Hindlimb muscle (tissue), 1 donor: ENCODE results near the gene SF1. TPM values are rescaled to one million over a fixed set of nuclear protein-coding genes. Genes with fewer than 3 reads are reported as not detected.
A peak's percentile ranks its signal among the peaks of the same experiment; 100 is the strongest.

Experiments used
- DNase-seq: peaks from one replicate; pipeline ENCODE4 v3.0.0-alpha.2; 2013
- polyA plus RNA-seq: library from polyadenylated mRNA; unstranded; fragments of 120-200 nt; gene quantifications from one replicate; pipeline ENCODE4 v1.2.1, GENCODE V29; 2013; ENCODE audit not compliant: insufficient read length

The SF1 gene
- polyA plus RNA-seq, 1 donor = 248 TPM

DNA sequence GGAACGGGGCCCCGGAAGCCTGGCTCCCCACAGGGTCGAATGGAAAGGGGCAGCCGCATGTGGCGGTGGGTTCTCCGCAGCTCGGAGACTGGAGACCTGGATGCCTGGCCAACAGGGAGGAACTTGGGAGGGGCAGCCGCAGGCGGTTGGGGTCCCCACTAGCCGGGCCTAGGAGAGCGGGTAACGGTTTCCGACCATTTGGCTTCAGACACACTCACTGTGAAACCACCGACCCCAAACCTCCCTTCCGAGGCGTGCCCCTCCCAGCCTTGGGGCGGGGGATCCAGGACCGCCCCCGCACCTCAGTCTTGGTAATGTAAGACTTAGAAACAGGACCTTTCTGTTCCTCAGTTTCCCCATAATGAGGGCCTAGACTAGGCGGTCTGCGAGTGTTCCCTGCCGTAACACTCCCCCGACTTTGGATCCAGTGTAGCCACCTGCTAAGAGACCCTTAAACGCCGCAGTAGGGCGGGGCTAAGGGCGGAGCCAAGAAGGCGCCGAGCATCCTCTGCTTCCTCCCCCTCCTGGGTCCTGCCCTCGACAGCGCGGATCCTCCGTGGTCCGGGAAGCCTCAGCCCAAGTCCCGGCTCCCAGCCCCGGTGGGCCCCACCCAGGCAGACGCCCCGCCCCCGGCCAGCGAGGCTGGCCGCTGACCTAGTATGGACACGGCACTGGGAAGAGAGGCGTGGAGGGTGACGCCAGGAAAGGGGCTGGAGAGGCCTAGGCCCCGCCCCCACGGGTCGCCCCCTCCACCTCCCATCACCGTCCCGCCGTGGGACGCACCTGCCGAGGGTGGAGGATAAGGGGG is 32.6 kb downstream of the SF1 start:
- peak; percentile 64 for DNase-seq

DNA sequence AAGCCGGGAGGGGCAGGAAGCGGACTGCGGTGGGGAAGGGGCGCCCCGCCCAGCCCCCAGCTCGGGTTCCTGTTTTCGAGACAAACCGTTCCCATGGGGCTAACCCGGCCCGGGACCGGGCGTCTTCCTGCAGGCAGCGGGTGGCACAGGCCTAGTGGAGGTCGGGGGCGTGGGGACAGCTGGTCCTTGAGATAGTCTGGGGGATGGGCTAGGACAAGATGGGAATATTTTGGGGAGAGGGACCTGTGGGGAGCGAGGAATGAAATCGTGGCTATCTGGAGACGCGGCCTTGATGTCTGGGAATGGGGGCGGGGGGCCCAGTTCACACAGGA is 33.2 kb downstream of the SF1 start:
- no peak for DNase-seq

DNA sequence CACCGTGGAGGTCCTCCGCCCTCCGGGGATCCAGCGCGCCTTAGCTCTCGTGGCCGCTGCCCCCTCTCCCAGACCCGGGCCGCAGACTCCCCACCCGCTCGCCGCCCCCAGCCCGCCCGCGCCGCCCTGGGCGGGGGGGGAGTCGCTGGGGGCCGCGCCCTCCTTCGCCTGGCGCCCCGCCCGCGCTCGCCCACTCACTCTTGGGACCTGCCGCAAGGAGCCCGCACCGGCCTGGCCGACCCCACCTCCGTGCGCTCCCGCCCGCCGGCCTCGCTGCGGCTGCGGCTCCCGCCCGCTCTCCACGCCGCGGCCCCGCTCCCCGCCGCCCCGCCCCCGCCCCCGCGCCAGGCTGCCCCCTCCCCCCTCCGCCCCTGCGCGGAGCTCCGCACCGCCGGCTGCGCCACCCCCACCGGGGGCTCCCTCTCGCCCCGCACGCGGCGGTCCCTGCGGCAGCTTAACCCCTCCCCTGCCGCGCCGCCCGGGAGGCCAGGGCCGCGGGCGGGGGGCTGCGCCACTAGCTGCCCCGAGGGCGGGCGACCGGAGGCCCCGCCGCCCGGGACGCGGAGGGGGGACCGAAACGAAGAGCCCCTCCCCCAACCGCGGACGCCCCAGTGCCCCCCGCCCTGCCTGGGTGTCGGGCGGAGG is 33.7 kb downstream of the SF1 start:
- no peak for DNase-seq

DNA sequence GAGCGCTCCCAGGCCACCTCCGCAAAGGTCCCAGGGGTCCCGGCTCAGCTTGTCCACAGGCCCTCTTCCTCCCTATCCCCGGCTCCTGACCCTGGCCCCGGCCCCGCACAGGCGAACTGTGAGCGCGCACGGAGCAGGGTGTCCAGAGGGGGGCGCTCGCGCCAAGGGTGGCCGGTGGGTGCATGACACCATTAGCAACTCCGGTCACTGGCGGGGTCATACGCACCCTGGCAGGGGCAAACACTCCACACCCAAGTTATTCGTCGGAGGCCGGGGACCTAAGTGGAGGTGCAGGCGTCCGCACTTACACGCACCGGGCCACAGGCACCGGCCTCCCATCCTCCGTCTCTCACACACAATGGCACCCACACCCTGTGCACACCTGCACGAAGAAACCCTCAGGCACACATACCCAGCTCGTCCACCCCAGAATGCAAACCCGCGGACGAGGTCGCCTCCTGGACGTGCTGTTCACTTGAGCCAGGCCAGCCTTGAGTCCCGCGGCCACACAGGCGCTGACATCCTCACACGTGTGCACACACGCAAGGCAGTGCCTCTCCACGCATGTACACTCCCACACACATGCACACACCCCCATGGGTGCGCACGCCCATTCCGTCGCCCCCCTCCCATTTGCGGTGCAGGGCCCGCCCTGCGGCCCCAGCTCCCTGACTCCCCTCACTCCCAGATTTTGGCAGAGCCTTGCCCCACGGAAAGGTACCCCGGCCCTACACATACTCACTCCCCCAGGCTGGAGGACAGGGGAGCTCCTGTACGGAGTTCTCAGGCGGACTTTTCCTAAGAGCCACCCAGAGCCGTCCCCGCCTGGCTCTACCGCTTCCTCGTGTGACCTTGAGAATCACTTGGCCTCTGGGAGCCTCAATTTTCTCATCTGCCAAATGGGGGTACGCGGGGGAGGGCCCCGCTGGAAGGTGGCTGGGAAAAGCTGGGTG is 34.5 kb downstream of the SF1 start, which contains the start of gene RASGRP2:
Gene RASGRP2, minus strand, starts transcription at position 552 of the 953 bp plus-strand sequence. CDS start 1,276 bp downstream, outside the sequence.
- no peak for DNase-seq

DNA sequence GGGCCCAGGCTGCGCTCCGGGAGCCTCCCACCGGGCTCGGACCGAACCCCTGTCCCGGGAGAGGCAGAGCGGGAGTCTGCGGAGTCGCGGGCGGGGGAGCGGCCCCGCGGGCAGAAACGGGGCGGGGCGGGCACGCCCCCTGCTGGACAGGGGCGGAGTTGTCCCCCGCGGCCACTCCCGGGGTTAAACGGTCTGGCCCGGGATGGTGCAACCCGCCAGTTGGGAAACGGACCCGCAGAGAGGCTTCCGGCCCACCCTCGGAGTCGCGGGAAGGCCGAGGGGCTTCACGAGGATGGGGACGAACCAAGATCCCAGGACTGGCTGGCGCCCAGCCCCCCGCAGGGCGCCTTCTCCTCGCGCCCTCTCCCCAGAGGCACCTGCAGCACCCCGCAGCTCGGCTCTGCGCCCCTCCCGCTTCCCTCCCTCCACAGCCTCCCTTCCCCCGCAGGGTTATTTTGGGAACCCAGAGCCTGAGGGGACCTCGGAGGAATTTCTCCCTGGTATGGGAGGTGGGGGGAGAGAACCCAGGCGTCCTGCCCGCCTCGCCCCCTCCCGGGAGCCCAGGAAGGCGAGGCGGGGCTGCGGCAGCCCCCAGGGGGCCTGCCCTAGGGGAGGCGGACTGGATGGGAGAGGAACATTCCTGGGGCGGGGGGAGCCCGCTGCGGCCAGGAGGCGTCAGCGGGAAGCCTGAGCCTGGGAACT is 35.3 kb downstream of the SF1 start:
- no peak for DNase-seq

DNA sequence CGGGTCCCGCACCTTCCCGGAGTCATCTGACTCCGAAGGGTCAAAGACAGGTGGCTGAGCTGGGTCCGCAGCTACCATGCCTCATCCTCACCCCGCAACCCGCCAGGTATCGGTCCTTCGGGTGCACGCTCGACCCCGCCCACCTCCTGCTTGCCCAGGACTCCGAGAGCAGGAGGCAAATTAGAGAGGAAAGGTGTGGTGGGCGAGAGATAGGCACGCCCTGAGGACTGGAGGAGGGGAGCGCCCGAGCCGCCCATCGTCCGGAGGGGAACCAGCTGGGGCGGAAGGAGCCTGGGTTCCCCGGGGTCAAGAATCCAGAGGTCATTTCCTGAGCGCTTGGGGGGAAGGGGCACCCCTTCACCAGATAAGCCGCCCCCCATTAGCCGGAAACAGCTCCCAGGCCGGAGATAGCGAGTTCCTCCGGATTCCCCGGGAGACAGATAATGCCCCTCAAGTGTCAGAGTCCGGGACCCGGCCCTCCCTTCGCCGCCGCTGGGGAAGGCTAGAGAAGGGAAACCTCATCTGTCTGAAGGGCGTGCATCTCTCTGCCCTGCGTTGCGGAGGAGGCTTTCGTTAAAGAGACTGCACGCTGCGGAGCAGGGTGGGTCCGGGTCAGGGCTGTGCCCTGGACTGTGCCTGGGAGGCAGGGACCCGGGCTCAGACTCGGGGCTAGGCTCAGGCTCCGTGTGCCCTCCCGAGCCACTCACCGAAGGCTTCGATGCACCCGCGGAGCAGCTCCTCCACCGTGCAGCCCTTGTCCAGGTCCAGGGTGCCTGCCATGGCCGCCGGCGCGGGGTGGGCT is 36.1 kb downstream of the SF1 start:
- DNase-seq = no peak

DNA sequence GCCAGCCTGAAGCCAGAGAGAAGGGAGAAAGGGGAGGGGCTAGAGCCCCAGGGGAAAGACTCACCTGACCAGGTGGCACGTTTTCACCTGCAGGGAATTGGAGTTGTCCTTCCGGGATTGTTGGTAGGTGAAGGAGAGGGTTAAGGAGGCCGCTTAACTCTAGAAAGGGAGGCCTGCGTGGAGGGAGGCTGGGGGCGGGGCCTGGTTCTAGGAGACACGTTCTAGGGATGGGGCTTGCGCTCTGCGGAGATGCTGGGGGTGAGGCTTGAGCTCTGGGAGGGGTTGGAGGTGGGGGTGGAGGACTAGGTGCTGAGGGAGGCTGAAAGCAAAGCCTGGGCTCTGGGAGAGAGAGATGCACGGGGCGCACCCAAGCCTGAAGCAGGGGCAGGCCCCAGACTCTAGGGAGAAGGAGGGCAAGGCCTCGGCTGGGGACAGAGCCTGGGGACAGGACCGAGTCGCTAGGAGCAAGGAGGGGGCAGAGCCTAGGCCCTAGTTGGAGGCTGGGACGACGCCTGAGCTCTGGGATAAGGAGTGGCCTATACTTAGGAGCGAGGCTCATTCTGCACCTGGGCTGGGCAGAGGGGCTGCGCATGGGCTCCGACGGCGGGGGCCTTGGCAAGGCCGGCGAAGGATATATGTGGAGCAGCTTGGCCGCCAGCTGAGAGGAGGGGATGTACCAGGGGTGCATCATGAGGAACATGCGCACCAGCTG is 36.8 kb downstream of the SF1 start:
- DNase-seq = no peak

DNA sequence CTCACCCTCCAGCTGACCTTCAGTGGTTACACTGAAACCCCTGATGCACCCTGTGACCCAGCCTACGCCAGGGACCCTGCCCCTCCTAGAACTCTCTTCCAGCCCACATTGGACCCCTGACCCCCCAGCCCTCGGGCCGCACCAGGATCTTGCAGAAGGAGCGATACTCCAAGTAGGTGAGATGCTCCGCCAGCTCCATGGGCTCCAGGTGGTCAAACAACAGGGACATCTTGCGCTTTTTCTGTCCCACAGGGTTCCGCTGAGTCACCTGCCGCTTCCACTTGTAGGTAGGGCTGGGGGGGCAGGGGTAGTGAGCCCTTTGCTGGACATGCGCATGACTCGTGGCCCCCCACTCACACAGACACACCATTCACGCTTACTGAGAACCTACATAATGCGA is 38.5 kb downstream of the SF1 start:
- DNase-seq = no peak

DNA sequence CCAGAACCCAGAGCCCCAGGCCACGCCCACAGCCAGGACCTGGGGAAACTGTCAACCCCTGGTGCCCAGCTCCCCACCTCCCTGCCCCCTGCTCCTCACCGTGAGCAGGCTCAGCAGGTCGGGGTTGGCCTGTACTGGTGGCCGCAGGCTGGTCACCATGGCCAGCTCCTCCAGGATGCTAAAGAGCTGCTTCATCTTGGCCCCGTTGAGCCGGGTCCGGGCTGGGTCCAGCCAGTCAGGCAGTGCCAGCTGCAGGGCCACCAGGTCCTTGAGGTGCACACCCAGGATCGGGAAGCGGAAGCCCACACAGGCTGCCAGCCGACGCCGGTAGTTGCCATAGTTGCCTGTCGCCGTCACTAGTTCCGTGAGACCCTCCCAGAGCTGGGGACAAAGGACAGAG is 41.7 kb downstream of the SF1 start:
- no peak for DNase-seq

DNA sequence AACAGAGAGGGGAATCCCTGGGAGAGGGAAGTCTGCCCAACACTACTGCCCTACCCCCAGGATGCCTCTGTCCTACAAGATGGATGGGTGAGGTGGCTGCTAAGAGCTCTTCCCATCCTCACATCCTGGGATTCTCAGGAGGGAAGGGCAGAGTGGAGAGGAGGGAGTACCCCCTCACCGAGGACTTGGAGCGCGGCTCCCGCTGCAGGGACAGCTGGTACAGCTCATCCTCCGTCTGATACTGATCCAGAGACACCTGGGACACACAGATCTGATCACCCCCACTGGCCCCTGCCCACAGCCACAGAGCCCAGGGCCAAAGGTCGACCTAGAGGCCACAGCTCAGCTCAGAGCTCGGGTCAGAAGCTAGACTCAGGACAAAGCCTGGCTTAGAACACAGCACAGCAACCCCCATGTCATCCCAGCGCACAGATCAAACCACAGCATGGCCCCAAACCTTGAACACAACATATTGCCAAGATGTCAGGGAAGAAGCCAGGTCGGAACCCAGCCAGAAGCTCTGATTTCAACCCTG is 42.5 kb downstream of the SF1 start:
- DNase-seq = no peak

DNA sequence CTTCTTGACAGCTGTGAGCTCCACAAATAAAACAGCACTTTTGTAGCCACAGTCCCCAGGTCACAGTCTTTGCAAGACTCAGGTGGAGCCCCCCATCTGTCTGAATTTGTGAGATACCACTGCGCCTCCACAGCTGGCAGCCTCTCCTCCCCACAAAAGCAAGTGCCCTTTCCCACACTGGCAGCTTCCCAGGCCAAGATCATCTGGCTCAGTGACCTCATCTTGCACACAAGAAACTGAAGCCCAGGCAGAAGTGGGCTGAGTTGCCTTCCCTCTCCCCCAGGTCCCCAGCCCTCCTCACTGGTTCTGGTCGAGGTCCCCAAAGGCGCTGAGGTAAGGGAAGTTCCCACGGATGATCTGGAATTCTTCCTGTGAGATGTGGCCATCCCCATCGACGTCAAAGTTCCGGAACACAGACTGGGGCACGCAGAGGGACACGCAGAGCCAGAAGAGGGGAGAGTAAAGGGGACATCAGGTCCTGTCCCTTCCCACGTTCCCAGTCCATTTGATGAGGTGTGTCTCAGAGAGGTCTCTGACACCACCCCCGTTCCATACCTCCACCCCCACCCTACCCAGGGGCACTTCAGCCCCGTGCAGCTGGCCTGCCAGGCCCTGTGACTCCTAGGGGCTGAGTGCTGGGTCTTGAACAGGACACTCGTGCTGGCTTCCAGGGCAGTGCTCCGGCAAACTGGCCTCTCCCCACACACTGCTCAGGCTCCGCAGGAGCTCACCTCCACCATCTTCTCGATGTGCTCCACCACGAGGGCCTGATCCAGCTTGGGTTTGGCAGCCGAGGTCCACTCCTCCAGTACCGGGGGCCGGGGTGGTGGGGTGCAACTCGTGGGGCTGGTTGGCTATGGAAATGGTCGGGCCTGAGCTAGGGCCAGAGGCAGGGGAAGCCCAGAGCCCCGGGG is 43.3 kb downstream of the SF1 start:
- no peak for DNase-seq

DNA sequence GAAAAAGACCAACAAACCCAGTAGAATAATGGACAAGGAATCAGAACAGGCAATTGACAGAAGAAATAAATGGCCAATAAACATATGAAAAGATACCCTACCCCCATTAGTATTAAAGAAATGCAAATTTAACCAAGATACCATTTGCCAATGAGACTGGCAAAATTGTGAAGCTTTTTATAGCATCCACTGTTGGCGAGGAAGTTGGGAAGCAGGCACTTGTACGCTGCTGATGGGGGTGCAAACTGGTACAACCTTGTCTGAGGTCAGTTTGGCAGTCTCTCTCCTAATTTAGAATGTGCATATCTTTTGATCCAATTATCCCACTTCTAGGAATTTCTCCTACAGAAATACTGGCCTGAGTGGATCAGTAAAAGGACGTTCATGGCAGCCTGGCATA is 46.7 kb downstream of the SF1 start:
- no peak for DNase-seq

DNA sequence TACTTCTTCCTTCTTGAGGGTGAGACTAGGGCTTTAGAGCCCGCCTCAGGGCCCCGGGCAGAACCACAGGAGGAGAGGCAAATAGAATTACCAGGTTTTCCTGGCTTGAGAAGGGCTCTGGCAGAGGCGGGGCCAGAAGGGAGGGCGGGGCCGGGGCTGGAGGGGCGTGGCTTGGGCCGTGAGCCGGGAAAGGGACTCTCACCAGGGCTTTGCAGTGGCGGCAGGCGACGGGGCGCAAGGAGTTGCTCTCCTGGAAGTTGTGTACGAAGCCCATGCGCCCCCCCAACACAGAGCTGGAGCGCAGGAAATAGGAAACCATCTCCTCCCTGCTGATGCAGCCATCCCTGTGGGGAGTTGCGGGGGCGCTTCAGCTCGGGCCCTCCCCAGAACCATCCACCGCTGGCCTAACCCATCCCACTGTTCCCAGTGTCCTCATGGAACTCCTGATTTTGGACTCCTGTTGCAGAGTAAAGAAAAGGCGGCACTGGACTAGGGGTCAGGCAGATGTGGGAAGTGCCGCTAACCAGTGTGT is 48.4 kb downstream of the SF1 start:
- DNase-seq = no peak

DNA sequence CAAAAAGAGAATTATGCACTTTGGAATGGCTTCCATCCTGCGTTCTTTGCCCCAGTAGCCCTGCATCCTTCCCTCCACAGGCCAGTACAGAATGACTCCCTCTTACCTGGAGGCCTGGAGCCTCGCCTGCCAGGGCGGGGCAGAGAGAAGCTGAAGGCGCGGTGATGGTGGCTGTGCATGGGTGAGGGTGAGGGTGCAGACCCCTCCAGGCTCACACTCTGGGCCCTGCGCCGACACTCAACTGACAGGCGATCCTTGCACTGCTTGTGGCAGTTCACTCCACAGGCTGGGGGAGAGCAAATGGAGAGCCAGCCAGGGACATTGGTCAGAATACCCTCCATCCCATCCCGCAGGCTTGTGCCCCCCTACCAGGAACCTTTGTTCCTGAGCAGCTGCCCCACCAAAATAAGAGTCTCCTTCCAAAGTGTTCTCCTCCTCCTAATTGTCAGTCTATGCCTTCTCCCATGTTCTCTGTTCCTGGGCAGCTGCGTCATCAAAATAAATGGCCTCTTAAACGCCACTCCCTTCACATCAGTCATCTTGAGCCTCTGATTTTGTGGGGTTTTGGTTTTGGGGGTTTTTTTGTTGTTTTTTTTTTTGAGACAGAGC is 49.5 kb downstream of the SF1 start:
- DNase-seq = no peak

DNA sequence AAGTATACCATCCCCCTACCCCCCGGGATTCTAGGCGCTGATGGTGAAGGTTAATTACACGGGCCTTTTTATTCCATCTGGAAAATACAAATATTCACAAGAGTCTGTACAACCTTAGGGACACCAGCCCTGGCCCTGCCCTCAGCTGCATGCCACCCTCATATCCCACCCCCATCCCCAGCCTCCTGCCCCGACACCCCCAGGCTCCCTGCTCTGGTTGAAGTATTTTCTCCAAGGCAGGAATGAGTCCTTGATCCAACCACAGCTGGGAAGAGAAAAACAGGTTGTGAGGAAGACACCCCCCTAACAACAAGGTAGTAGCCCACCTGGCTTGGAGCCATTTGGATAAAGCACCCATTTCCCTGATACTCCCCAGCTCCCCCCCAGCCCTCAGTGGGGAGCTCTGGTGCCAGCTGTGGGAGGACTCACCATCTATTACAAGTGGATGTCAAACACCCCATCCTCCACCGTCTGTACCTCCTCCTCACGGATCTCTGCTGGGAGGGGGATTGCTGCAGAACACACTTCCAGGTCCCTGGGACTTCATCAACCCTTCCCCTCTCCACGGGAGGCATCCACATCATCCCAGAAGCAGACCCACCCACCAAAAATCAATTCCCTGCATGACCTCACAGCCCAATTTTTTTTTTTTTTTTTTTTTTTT is 51.3 kb downstream of the SF1 start:
- DNase-seq = no peak

DNA sequence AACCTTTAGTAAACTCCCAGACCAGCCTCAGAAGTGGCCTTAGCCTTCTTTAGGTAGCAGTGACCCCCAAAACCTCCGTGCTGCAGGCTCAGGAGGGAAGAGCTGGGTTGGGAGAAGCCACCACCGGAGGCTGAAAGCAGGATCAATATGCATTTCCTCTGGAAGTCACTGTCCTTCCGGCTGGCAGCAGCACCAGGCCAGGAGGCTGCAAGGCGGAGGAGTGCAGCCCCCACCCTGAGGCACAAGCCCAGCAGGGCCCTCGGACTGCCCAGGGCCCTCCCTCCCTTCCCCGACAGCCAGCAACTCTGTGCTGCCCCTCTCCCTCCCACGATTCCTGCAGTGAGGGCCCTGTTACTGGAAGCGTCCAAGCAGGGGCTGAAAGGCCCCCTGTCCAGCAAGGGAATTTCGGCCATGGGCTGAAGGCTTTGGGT is 52.1 kb downstream of the SF1 start:
- DNase-seq = no peak

DNA sequence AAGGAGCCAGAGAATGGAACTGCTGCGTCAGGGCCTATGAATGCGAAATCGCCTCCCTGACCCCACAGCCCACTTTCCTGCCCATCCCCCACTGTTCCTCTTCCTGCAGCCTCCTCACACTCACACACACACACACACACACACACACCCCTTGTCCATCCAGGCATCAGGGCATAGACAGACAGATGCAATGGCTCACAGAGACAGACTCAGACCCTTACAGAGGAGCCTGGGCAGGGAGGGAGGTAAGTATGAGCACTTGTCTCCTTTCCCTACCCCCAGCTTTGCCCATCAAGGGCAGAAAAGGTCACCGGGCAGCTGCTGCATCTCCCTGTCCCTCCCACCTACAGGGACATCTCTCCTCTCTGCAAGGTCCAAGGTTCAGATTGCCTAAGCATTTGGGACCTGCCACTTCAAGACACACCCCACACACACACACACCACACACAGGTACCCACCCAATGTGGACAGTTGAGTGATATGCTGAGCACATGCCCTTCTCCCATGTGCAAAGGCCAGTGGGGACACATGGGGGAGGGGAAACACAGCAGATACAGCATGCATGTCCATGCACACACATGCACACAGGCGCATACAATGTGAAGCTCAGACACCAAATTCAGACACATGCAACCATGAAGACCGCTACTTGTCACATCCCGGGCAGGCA is 53.3 kb downstream of the SF1 start:
- DNase-seq = no peak
